ENCODE data around the gene ELMO3. TPM values are rescaled to one million over a fixed set of nuclear protein-coding genes. Genes with fewer than 3 reads are reported as not detected.

Gene ELMO3
- total and polyA plus RNA-seq, 2 of the 4 experiments (the other 2 are of a cell fraction): 0.36 to 1.6 TPM

DNA sequence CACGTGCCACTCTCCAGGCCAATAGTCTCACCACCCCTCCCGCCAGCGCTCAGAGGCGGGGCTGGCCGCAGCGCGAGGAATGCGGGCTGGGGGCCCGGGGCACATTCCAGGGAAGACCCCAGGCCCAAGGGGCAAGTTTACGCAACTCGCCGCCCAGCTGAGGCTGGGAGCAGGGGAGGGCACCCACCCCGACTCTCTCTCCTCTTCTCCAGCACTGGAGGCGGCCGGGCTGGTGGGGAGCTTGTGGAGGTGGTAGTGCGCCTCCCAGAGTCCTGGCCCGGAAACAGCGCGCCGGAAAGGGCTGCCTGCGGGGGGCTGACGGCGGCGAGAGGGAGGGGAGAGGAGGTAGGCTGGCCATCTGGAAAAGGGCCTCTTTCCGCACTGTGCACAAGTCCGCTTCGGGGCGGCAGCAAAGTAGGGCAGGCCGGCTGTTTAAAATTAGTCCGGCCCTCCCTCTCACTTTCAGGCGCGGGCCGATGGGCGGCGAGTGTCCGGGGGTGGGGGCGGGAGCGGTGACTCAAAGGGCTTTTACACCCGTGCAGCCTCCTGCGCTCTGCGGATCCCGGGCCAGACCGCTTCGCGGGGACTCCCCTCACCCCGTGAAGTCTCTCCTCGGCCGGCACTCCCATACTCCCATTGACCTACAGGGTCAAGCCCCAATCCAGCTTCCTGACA lies 47.3 kb downstream of the ELMO3 start (continued):
- peak; percentile 34 for TF ChIP-seq RAD21 (IDR thresholded peaks at IDR 0.05; ENCODE audit: low read length)
- TF ChIP-seq MAZ (IDR thresholded peaks at IDR 0.05; ENCODE audit: borderline replicate concordance, low read depth, low read length): peak; percentile 90; the same call in 1 of the 2 replicates

DNA sequence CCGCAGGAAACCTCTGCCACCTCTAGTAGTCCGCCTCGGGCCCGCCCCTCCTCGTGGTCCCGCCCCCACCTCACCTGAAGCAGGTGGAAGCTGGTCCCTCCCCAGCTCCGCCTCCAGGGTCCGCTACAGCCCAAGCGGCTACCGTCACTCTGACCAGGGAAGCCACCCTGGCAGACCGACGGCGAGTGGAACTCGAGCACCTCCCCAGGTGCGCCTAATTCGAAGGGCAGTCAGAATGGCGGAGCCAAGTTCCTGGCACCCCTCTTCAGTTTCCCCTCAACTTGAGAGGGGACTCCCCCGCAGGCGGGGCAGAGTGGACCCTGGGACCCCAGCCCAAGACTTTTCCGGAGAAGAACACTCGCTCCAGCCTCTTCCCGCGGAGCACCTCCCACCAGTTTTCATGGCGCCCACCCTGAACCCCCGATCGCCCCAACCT lies 47.8 kb downstream of the ELMO3 start:
- dilution Hi-C loops (cut with HindIII; ENCODE audit: low sequenced_read_pairs, unreplicated experiment) (no loop called here), in situ Hi-C loops (cut with MboI; ENCODE audit: low sequenced_read_pairs) (no loop called here), intact Hi-C loops (cut with micrococcal nuclease) (loop anchor here (1.0 to 5.0 kb wide), 2 partner anchors 19 to 146 kb away; partner anchors contain the start of genes TMEM208 and TPPP3)
- no peaks in the 10 kb centered on the region for H3K36me3 ChIP-seq (ENCODE audit: control insufficient read depth, insufficient read depth, low read length)
- H3K27ac ChIP-seq (ENCODE audit: insufficient read depth, low read length): peak overlapping the region; percentile 88
- peak overlapping the region; percentile 89 for H3K4me3 ChIP-seq (ENCODE audit: insufficient read depth, low read depth, low read length)
- peak overlapping the region; percentile 90 for H2AFZ ChIP-seq (replicated peaks; ENCODE audit: low read length, poor library complexity)
- H4K8ac ChIP-seq (ENCODE audit: low read depth in 2 of 2, low read length in 2 of 2): peak overlapping the region; percentile 38 to 61; a peak in 2 of 4 replicates
- no peak overlapping the region for H2BK120ac ChIP-seq (ENCODE audit: low read depth, low read length)
- H4K5ac ChIP-seq (ENCODE audit: low read depth, low read length): peak overlapping the region; percentile 17; the same call in 1 of the 2 replicates
- H3K23ac ChIP-seq (ENCODE audit: low read depth, low read length): no peak overlapping the region
- DNase-seq: no peak
- POLR2A ChIA-PET (ENCODE audit: unreplicated experiment): interaction anchor here (0.5 to 0.6 kb wide), 3 partner anchors 12 to 103 kb away, joined by 4 to 8 read pairs (median 4); no protein-coding TSS in a partner anchor
- H3K9me1 ChIP-seq (ENCODE audit: insufficient read depth, low read length): peaks cover 31% of the 10 kb centered on the region
- peaks cover 44% of the 10 kb centered on the region for H3K4me1 ChIP-seq (ENCODE audit: control insufficient read depth, insufficient read depth, low read length)
- H2AK5ac ChIP-seq (ENCODE audit: low read depth, low read length): peak overlapping the region; percentile 83
- peak overlapping the region; percentile 7; the same call in 1 of the 2 replicates for H3K18ac ChIP-seq (ENCODE audit: low read depth, low read length)
- H3K27me3 ChIP-seq (ENCODE audit: control insufficient read depth, insufficient read depth, low read length): no peaks in the 10 kb centered on the region
- peak overlapping the region; percentile 71 for H3K14ac ChIP-seq (replicated peaks; ENCODE audit: low read depth, low read length)
- H2BK5ac ChIP-seq (ENCODE audit: low read depth, low read length, poor library complexity, severe bottlenecking): peak overlapping the region; percentile 87
- no peaks in the 10 kb centered on the region; the same call in 1 of the 2 replicates for H4K20me1 ChIP-seq (ENCODE audit: insufficient read depth, low read length)
- CTCF ChIA-PET: interaction anchor here (0.5 to 1.5 kb wide), 3 partner anchors 14 to 85 kb away, joined by 4 to 5 read pairs (median 4); no protein-coding TSS in a partner anchor
- peak overlapping the region; percentile 69 for H3K4me2 ChIP-seq (ENCODE audit: low read depth, low read length)
- no peak overlapping the region for H2BK20ac ChIP-seq (ENCODE audit: low read depth, low read length)
- H3K79me1 ChIP-seq (ENCODE audit: low read depth in 1 of 2, low read length in 2 of 2): peaks cover 19 to 68% of the 10 kb centered on the region in 2 experiments; a peak in 3 of 4 replicates
- peak overlapping the region; percentile 46 for H3K4ac ChIP-seq (ENCODE audit: low read depth, low read length)
- H4K91ac ChIP-seq (ENCODE audit: insufficient read depth, low read depth, low read length): peak overlapping the region; percentile 39
- H3K9ac ChIP-seq (ENCODE audit: low read depth, low read length): peak overlapping the region; percentile 52
- ATAC-seq (ENCODE audit: low read depth): no peak
- H2BK15ac ChIP-seq (ENCODE audit: low read depth, low read length): peak overlapping the region; percentile 26; the same call in 1 of the 3 replicates
- peak overlapping the region; percentile 45; the same call in 1 of the 2 replicates for H3K56ac ChIP-seq (ENCODE audit: extremely low read depth, insufficient read depth, low read length)
- BruUV-seq (replicated peaks): no TSS peak
- TF ChIP-seq BHLHE40 (IDR thresholded peaks at IDR 0.05; ENCODE audit: low read depth, low read length) (no peak), MAZ (IDR thresholded peaks at IDR 0.05; ENCODE audit: borderline replicate concordance, low read depth, low read length) (no peak), RFX5 (IDR thresholded peaks at IDR 0.05; ENCODE audit: low read depth, low read length) (no peak), NFE2L2 (IDR thresholded peaks at IDR 0.05; ENCODE audit: low read depth, low read length) (no peak), SMC3 (IDR thresholded peaks at IDR 0.05; ENCODE audit: low read depth, low read length) (no peak), USF2 (IDR thresholded peaks at IDR 0.05; ENCODE audit: low read depth, low read length) (no peak), CTCF (conservative IDR thresholded peaks at IDR 0.05; ENCODE audit: low read depth, low read length) (no peak), CHD1 (IDR thresholded peaks at IDR 0.05; ENCODE audit: low read depth, low read length) (no peak)
- peak overlapping the region; percentile 97 for H2AK9ac ChIP-seq (replicated peaks; ENCODE audit: low read depth, low read length, poor library complexity)
- WGBS, 2 experiments (ENCODE audit: extremely low coverage in 2 of 2, insufficient read length in 1 of 2): 0% methylated on average over 11 of the region's 26 CpGs; no CpG with 5 or more reads in 1 of the 2 experiments
- no peaks in the 10 kb centered on the region for H3K9me3 ChIP-seq (ENCODE audit: control insufficient read depth, insufficient read depth, low read length)

All from IMR-90 (cell line).